Muscle layer of duodenum (tissue), 2 donors: Measurements from ENCODE around the gene WAS.
A peak's percentile ranks its signal among the peaks of the same experiment; 100 is the strongest.
"Not testable (repeated sequence)": the region's sequence is repeated elsewhere in the genome, so short reads cannot be mapped to it uniquely, and the experiment has no call there.

Experiments
- H3K27ac ChIP-seq: one replicate; pipeline ENCODE4 v1.7.0; 2013; ENCODE audit warnings: mild to moderate bottlenecking, low read length
- H3K27me3 ChIP-seq: one replicate; pipeline ENCODE4 v1.7.0; 2013; ENCODE audit warnings: low read depth, mild to moderate bottlenecking, control low read depth, low read length
- H3K36me3 ChIP-seq, 2 donors: one replicate each; pipeline ENCODE4 v1.7.0; 2013; ENCODE audit warnings: low read length in 2 of 2, control low read depth in 1 of 2, mild to moderate bottlenecking in 1 of 2; ENCODE audit not compliant: insufficient read depth in 2 of 2, control insufficient read depth in 1 of 2
- H3K4me1 ChIP-seq, 2 donors: one replicate each; pipeline ENCODE4 v1.7.0; 2013; ENCODE audit warnings: low read length in 2 of 2, mild to moderate bottlenecking in 2 of 2, control low read depth in 1 of 2, moderate library complexity in 1 of 2; ENCODE audit not compliant: insufficient read depth in 2 of 2, control insufficient read depth in 1 of 2
- H3K4me3 ChIP-seq, 2 donors: one replicate each; pipeline ENCODE4 v1.7.0; 2013; ENCODE audit warnings: low read length in 2 of 2, low read depth in 1 of 2, mild to moderate bottlenecking in 1 of 2
- H3K9me3 ChIP-seq, 2 donors: one replicate each; pipeline ENCODE4 v1.7.0; 2013; ENCODE audit warnings: low read length in 2 of 2, control low read depth in 1 of 2, mild to moderate bottlenecking in 1 of 2; ENCODE audit not compliant: control insufficient read depth in 1 of 2
- donor health status: healthy.

WAS gene

GRCh38 chrX:48688531-48689150, 5.0 kb downstream of the WAS start:
- Histone ChIP-seq H3K4me3 (no peak overlapping the region), H3K36me3 (no peaks in the 10 kb centered on the region), H3K4me1 (no peaks in the 10 kb centered on the region), H3K27ac (no peak overlapping the region), H3K27me3 (no peaks in the 10 kb centered on the region), H3K9me3 (no peaks in the 10 kb centered on the region)

- Histone ChIP-seq H3K27me3 (no peaks in the 10 kb centered on the region), H3K27ac (no peak overlapping the region), H3K4me1 (no peaks in the 10 kb centered on the region)
Observed at GRCh38 chrX:48689208-48689920, 5.8 kb downstream of the WAS start.

GRCh38 chrX:48691746-48692145, 8.1 kb downstream of the WAS start:
- not testable (repeated sequence) for H3K36me3 ChIP-seq, H3K4me1 ChIP-seq, H3K27ac ChIP-seq, H3K27me3 ChIP-seq, H3K4me3 ChIP-seq, H3K9me3 ChIP-seq

More at GRCh38 chrX:48689208-48689920, 5.8 kb downstream of the WAS start:
- Histone ChIP-seq H3K36me3 (no peaks in the 10 kb centered on the region), H3K4me3 (no peak overlapping the region), H3K9me3 (no peaks in the 10 kb centered on the region)

GRCh38 chrX:48694776-48695533, 11.4 kb downstream of the WAS start:
- peaks cover 0 to 6% of the 10 kb centered on the region in 2 donors for H3K4me1 ChIP-seq
- no peak overlapping the region for H3K4me3 ChIP-seq
- H3K36me3 ChIP-seq: peaks cover 0 to 3% of the 10 kb centered on the region in 2 donors
- no peaks in the 10 kb centered on the region for H3K27me3 ChIP-seq
- H3K27ac ChIP-seq: no peak overlapping the region
- no peaks in the 10 kb centered on the region for H3K9me3 ChIP-seq

- Histone ChIP-seq H3K4me3 (peak overlapping the region; percentile 60 to 66), H3K4me1 (peaks cover 0 to 6% of the 10 kb centered on the region in 2 donors), H3K36me3 (peaks cover 0 to 3% of the 10 kb centered on the region in 2 donors), H3K9me3 (no peaks in the 10 kb centered on the region), H3K27me3 (no peaks in the 10 kb centered on the region), H3K27ac (peak overlapping the region; percentile 71)
Observed at GRCh38 chrX:48695534-48695896, 11.9 kb downstream of the WAS start.

- peaks cover 3 to 6% of the 10 kb centered on the region in 2 donors for H3K36me3 ChIP-seq
- peaks cover 0 to 6% of the 10 kb centered on the region in 2 donors for H3K4me1 ChIP-seq
- H3K4me3 ChIP-seq: peak overlapping the region; percentile 60 to 66
- no peaks in the 10 kb centered on the region for H3K9me3 ChIP-seq
- no peaks in the 10 kb centered on the region for H3K27me3 ChIP-seq
- H3K27ac ChIP-seq: peak overlapping the region; percentile 71
Observed at GRCh38 chrX:48695925-48696300, 12.3 kb downstream of the WAS start.

- Histone ChIP-seq H3K4me3 (peak within 1 kb of the TSS; percentile 60 to 66), H3K4me1 (peaks cover 0 to 6% of the 10 kb centered on the region in 2 donors), H3K27ac (peak within 1 kb of the TSS; percentile 71), H3K9me3 (no peaks in the 10 kb centered on the region), H3K27me3 (no peaks in the 10 kb centered on the region), H3K36me3 (peaks cover 8 to 9% of the 10 kb centered on the region in 2 donors)
Observed at GRCh38 chrX:48696301-48696908, 12.8 kb downstream of the WAS start, which contains the start of gene SUV39H1. TSS of gene SUV39H1 (plus strand) at chrX:48696734. CDS start at chrX:48696785, 51 bp downstream.

GRCh38 chrX:48696909-48697727, 13.5 kb downstream of the WAS start:
- no peaks in the 10 kb centered on the region for H3K9me3 ChIP-seq
- peak overlapping the region; percentile 33 to 66 for H3K4me3 ChIP-seq
- no peaks in the 10 kb centered on the region for H3K27me3 ChIP-seq
- H3K4me1 ChIP-seq: peaks cover 0 to 6% of the 10 kb centered on the region in 2 donors
- no peak overlapping the region for H3K27ac ChIP-seq
- H3K36me3 ChIP-seq: peaks cover 14 to 15% of the 10 kb centered on the region in 2 donors

GRCh38 chrX:48698306-48698705, 14.7 kb downstream of the WAS start:
- no peak overlapping the region for H3K4me3 ChIP-seq

GRCh38 chrX:48700246-48700645, 16.6 kb downstream of the WAS start:
- Histone ChIP-seq H3K27me3 (no peaks in the 10 kb centered on the region), H3K36me3 (peaks cover 14 to 15% of the 10 kb centered on the region in 2 donors), H3K27ac (no peak overlapping the region)

More at GRCh38 chrX:48698306-48698705, 14.7 kb downstream of the WAS start:
- Histone ChIP-seq H3K4me1 (peaks cover 0 to 6% of the 10 kb centered on the region in 2 donors), H3K27me3 (no peaks in the 10 kb centered on the region), H3K9me3 (no peaks in the 10 kb centered on the region), H3K36me3 (peaks cover 14 to 15% of the 10 kb centered on the region in 2 donors), H3K27ac (no peak overlapping the region)

More at GRCh38 chrX:48700246-48700645, 16.6 kb downstream of the WAS start:
- H3K4me1 ChIP-seq: peaks cover 0 to 6% of the 10 kb centered on the region in 2 donors
- no peaks in the 10 kb centered on the region for H3K9me3 ChIP-seq
- H3K4me3 ChIP-seq: no peak overlapping the region
